ENCODE measurements around the gene HS3ST3B1.

HS3ST3B1 gene

DNA sequence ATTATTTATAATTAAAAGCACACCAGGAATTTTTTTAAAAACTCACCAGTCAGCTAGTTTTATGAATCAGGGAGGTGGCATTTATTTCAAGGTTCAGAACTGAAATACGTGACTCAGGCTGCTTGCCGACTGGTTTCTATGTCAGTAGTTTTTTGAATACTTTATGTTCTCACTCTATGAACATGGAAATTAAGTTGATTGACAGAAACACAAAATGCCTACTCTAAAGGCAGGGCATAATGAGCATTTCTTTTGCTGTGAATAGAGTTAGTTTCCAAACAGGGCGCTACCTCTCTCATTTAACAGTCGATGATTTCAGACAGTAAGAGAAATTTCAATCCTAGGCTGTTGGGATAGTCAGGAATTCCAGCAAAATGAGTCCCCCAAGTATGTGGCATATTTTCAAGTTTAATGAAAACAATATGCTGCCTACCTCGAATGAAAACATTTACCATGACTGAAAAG, 6.7 kb downstream of the HS3ST3B1 start:
- TF ChIP-seq, protein P1, sequence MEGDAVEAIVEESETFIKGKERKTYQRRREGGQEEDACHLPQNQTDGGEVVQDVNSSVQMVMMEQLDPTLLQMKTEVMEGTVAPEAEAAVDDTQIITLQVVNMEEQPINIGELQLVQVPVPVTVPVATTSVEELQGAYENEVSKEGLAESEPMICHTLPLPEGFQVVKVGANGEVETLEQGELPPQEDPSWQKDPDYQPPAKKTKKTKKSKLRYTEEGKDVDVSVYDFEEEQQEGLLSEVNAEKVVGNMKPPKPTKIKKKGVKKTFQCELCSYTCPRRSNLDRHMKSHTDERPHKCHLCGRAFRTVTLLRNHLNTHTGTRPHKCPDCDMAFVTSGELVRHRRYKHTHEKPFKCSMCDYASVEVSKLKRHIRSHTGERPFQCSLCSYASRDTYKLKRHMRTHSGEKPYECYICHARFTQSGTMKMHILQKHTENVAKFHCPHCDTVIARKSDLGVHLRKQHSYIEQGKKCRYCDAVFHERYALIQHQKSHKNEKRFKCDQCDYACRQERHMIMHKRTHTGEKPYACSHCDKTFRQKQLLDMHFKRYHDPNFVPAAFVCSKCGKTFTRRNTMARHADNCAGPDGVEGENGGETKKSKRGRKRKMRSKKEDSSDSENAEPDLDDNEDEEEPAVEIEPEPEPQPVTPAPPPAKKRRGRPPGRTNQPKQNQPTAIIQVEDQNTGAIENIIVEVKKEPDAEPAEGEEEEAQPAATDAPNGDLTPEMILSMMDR (conservative IDR thresholded peaks at IDR 0.05; ENCODE audit: low read depth, low read length) = no peak
- H3K4me3 ChIP-seq (ENCODE audit: low read depth, low read length) = peak overlapping the region; percentile 38
- DNase-seq (ENCODE audit: low read depth) = peak; percentile 82

DNA sequence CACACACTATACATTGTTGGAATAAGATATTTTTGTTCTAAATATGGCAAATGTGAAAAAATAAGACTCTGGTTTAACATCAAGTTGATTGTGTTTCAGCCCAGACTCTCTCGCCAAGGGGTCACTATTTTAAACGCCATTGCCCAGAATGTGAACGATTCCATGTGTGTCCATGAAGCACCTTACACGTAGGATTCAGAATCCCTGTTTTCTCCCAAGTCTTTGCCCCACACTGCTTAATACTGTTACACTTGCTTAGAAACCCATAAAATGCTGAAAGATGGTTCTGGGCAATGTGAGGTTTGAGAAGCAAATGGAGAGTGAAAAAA, 7.7 kb downstream of the HS3ST3B1 start:
- H3K4me3 ChIP-seq (ENCODE audit: low read depth, low read length) = peak overlapping the region; percentile 72
- DNase-seq (ENCODE audit: low read depth) = no peak
- TF ChIP-seq, protein P1 (conservative IDR thresholded peaks at IDR 0.05; ENCODE audit: low read depth, low read length) = no peak

DNA sequence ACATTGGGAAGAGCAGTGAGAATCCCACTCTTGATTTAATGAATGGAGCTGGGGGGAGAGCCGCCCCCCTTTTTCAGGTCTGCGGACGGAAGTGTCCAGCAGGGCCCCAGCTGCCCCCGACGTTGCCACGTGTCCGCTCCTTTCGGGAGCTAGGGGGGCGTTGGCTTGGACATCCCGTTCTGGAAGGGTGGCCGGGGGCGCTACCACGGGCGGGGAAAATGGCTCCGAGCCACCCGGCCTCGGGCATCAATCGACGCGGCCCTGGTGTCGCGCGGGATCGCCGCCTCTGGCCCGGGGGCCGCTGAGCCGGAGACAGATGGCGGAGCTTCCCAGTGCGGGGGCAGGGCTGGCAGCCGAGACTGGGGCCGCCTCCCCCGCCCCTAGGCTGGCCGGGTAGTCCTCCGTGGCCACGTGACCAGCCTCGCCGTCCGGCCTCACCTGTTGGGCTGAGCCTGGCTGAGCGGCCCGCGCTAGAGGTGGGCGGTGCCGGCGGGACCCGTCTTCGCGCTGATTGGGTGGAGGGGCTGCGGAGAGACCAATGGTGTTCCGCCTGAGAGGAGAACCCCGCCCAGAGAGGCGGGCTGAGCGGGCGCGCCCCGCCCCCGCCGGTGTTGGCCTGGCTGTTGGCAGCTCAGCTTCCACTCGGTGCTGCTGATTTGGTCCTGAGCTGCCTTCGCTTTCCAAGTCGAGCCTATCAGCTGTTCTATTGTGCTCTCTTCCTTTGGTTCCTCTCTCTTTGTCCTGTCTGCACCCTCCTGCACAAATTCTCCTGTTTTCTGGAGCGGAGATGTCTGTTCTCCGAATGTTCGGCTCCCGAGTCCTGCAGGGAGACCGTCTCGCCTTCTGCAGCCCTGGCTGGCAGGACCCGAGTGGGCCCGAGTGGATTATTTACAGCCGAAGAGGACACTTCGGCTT, 8.3 kb downstream of the HS3ST3B1 start:
- TF ChIP-seq, protein P1 (conservative IDR thresholded peaks at IDR 0.05; ENCODE audit: low read depth, low read length) = no peak
- peak; percentile 97 for DNase-seq (ENCODE audit: low read depth)
- peak overlapping the region; percentile 72 for H3K4me3 ChIP-seq (ENCODE audit: low read depth, low read length)

DNA sequence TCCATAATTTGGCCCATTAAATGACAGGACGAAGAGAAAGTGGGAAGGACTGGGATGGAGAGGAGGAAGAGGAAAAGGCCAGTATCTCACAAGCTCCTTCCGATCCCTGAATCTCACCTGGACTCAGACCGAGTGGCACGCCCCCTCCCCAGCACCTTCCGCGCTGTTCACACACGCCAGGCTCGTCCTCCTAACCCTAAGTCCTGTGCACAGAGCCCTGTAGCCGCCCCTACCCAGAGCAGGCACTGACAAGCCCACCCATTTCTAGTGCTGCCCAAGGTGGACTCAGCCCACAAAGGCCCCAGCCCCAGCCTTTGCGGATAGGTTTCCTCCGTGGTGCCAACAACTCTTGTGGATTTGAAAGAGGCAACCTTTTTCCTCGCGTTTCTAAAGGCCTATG, 9.2 kb downstream of the HS3ST3B1 start:
- DNase-seq (ENCODE audit: low read depth) = no peak
- TF ChIP-seq, protein P1 (conservative IDR thresholded peaks at IDR 0.05; ENCODE audit: low read depth, low read length) = no peak
- H3K4me3 ChIP-seq (ENCODE audit: low read depth, low read length) = peak overlapping the region; percentile 72

DNA sequence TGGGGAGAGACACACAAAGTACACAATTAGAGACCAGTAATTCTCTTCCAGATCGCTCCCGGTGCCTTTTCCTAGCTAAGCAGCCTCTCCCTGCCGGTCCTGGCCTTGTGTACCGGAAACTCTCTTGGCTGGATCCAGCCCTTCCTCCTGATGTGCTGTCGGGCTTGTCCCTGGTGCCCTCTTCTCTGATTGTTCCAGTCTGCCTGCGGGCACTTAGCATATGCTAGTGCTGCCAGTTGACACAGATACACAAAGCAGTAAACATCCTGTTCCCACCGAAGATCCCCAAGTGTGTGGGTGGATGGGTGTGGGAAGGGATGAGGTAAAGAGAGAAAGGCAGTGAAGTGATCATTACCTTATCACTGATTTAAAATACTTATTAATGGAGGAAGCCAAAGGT, 9.7 kb downstream of the HS3ST3B1 start:
- peak overlapping the region; percentile 72 for H3K4me3 ChIP-seq (ENCODE audit: low read depth, low read length)
- TF ChIP-seq, protein P1 (conservative IDR thresholded peaks at IDR 0.05; ENCODE audit: low read depth, low read length) = no peak
- DNase-seq (ENCODE audit: low read depth) = no peak

DNA sequence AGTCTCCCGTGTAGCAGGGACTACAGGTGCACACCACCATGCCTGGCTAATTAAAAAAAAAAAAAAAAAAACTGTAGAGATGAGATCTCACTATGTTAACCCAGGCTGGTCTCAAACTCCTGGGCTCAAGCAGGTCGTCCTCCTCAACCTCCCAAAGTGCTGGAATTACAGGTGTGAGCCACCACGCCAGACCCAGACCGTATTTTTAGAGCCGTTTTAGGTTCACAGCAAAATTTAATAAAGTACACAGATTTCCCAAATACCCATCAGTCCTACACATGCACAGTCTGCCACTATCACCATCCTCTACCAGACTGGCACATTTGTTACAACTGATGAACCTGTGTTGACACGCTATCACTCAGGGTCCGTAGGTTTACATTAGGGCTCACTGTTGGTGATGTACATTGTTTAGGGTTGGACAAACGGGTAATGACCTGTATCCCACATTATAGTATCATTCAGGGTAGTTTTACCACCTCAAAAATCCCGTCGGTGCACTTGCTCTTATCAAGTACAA, 10.4 kb downstream of the HS3ST3B1 start:
- TF ChIP-seq, protein P1 (conservative IDR thresholded peaks at IDR 0.05; ENCODE audit: low read depth, low read length) = no peak

More for the DNA sequence above, 10.4 kb downstream of the HS3ST3B1 start:
- no peak for DNase-seq (ENCODE audit: low read depth)
- H3K4me3 ChIP-seq (ENCODE audit: low read depth, low read length) = no peak overlapping the region
